GM19463 (cell line): ENCODE results near the gene CHRNA1.

Experiments used
- ATAC-seq: cut with Tn5 transposase; IDR thresholded peaks from one replicate; pipeline ENCODE4 v1.9.1; 2021; ENCODE audit warnings: mild to moderate bottlenecking, moderate library complexity; ENCODE audit not compliant: unreplicated experiment

Gene CHRNA1

GRCh38 chr2:174761837-174762236, 2.4 kb downstream of the CHRNA1 start:
- no peak for ATAC-seq

- no peak for ATAC-seq
Observed at GRCh38 chr2:174760845-174761473, 3.3 kb downstream of the CHRNA1 start.

GRCh38 chr2:174759381-174760065, 4.7 kb downstream of the CHRNA1 start:
- no peak for ATAC-seq

- no peak for ATAC-seq
Observed at GRCh38 chr2:174756743-174757142, 7.5 kb downstream of the CHRNA1 start.

- peak; percentile 30 for ATAC-seq
Observed at GRCh38 chr2:174753038-174753633, 11.1 kb downstream of the CHRNA1 start.

GRCh38 chr2:174752403-174753037, 11.8 kb downstream of the CHRNA1 start:
- ATAC-seq = peak; percentile 81

- peak; percentile 40 for ATAC-seq
Observed at GRCh38 chr2:174750923-174751441, 13.3 kb downstream of the CHRNA1 start.

- no peak for ATAC-seq
Observed at GRCh38 chr2:174749793-174750192, 14.5 kb downstream of the CHRNA1 start.

GRCh38 chr2:174748948-174749347, 15.3 kb downstream of the CHRNA1 start:
- ATAC-seq = peak; percentile 21

GRCh38 chr2:174745142-174745541, 19.1 kb downstream of the CHRNA1 start:
- ATAC-seq = no peak

GRCh38 chr2:174744111-174744510, 20.2 kb downstream of the CHRNA1 start:
- no peak for ATAC-seq

- no peak for ATAC-seq
Observed at GRCh38 chr2:174740721-174741120, 23.6 kb downstream of the CHRNA1 start.

GRCh38 chr2:174738841-174739240, 25.4 kb downstream of the CHRNA1 start:
- no peak for ATAC-seq

GRCh38 chr2:174731546-174731945, 32.7 kb downstream of the CHRNA1 start:
- no peak for ATAC-seq

GRCh38 chr2:174730698-174731018, 33.6 kb downstream of the CHRNA1 start:
- no peak for ATAC-seq

GRCh38 chr2:174729797-174730697, 34.2 kb downstream of the CHRNA1 start:
- no peak for ATAC-seq

- no peak for ATAC-seq
Observed at GRCh38 chr2:174728096-174728495, 36.2 kb downstream of the CHRNA1 start.

- no peak for ATAC-seq
Observed at GRCh38 chr2:174726212-174726611, 38.1 kb downstream of the CHRNA1 start.

GRCh38 chr2:174722942-174723592, 41.2 kb downstream of the CHRNA1 start:
- ATAC-seq = no peak

- ATAC-seq = no peak
Observed at GRCh38 chr2:174719016-174719415, 45.3 kb downstream of the CHRNA1 start.
